Endothelial cell of hepatic sinusoid (primary cell): Measurements from ENCODE around the gene FASTK.
"Not testable (repeated sequence)": the region's sequence is repeated elsewhere in the genome, so short reads cannot be mapped to it uniquely, and the experiment has no call there.

Experiments used
- in situ Hi-C: cut with HindIII; loops from 2 replicates; pipeline ENCODE4 v1.10.0; 2017; ENCODE audit warnings: low sequenced_read_pairs

The FASTK gene

DNA sequence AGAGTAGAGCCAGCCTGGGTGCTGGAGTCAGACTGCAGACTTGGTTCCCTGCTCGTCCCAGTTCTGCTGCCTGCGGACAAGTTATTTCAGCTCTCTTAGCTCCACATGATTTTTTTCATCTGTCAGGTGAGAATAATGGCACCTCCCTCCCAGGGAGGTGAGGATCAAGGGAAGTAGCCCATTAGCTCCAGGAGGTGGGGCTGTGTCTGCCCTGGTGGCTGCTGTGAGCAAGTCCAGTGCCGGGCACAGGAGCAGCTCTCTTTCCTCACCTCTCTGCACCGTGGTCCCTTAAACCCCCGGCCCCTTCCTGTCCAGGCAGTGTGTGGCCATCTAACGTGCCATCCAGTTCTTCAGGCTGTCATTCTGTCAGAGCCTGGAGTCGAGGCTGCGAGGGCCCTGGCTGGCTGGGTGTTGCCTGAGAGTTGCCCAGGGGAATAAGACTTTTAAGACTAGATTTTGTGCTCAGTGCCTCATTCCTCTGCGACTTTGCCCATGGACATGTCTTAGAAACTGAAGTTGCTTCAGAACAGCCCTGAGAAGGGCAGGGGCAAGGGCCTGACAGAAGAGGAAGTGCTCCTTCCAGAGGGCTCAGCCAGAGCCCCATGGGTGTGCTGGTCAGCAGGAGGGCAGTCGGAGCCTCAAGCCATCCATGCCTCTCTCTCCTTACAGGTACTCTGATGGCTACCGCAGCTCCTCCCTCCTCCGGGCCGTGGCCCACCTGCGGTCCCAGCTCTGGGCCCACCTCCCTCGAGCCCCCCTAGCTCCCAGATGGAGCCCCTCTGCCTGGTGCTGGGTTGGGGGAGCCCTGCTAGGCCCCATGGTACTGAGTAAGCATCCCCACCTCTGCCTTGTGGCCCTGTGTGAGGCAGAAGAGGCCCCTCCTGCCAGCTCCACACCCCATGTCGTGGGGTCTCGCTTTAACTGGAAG, 47.4 kb downstream of the FASTK start:
- in situ Hi-C loops, result loop anchor here (5.0 kb wide), 2 partner anchors 54 to 61 kb away; partner anchors contain the start of gene AGAP3

DNA sequence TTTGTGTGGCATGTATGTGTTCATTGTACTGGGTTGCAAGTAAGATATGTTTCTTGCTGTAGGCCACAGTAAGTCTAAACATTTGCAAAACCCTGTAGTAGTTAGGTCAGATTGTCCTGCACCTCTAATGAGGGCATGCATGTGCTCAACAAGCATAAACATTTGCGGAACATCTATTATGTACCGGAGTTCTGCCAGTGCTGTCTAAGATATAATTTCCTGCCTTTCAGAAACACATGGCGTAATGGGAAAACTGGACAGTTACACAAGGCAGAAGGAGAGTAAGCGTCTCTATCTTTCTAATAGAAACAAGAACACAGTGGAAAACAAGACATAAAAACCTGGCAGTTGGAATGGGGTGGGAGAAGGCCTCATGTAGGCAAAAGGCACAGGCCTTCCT, 49.6 kb downstream of the FASTK start:
- in situ Hi-C loops, result loop anchor here (5.0 kb wide), 2 partner anchors 56 to 59 kb away; partner anchors contain the start of gene AGAP3

DNA sequence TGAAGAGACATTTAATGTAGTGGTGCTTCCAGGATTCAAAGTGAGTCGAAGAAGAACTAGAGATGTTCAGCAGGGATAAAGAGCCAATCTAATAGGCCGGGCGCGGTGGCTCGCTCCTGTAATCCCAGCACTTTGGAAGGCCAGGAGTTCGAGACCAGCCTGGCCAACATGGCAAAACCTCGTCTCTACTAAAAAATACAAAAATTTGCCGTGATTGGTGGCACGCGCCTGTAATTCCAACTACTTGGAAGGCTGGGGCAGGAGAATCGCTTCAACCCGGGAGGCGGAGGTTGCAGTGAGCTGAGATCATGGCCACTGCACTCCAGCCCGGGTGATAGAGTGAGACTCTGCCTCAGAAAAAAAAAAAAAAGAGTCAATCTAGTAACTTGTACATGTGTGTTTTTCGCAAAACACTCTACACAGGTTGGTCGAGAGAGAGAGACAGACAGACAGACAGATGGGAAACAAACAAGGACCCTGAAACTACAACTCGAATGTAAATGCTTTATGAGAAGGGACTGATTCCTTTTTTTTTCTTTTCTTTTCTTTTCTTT, 51.6 kb downstream of the FASTK start:
- in situ Hi-C loops, result no loop called here

DNA sequence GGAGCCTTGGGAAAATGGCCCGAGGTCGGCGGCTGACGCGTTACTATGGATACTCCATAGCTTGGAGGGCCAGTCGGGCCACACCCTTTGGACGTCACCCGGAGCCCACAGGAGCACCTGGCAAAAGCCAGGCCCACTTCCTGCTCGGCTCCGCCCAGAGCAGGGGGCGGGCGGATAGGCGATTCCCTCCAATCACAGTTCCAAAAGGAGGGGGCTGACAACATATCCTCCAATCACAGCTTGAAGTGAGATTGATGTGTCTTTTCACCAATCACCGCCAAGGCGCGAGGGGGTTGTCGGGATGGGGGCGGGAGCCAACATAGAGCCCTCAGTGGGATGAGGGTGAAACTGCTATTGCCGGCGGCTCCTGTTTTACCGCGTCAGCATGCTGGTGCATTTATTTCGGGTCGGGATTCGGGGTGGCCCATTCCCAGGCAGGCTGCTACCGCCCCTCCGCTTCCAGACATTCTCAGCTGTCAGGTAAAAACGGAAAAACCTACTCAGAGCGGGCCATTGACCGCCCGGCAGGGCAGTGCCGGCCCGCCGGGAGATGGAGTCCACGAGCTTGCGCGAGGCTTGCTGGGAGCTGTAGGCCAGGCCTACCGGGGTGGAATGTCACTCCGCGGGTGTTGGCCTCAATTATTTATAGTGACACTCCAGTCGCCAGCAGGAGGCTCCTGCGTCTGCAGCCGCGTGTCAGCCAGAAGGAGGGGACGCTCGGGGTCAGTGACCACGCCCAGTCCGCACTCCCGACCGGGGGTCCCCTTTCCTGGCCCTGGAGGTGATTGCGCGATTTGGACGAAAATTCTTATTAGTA, 52.3 kb downstream of the FASTK start, which contains the start of gene ABCB8:
Gene ABCB8, plus strand, starts transcription at position 320 of the 817 bp plus-strand sequence. Its CDS starts 66 bp downstream, at position 386.
- in situ Hi-C loops, result no loop called here

DNA sequence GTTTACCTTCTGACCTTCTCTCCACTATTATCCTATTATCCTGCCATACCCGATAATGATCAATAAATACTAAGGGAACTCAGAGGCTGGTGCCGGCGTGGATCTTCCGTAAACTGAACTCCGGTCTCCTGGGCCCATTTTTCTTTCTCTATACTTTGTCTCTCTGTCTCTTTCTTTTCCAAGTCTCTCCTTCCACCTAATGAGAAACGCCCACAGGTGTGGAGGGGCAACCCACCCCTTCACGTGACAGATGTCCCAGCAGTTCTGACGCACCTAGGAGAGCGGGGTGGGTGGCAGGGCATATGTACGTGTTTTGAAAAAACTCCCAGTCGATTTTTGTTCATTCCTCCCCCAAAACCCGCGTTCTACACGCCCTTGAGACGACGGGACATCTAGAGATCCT, 52.9 kb downstream of the FASTK start:
- in situ Hi-C loops, result not testable (repeated sequence)

DNA sequence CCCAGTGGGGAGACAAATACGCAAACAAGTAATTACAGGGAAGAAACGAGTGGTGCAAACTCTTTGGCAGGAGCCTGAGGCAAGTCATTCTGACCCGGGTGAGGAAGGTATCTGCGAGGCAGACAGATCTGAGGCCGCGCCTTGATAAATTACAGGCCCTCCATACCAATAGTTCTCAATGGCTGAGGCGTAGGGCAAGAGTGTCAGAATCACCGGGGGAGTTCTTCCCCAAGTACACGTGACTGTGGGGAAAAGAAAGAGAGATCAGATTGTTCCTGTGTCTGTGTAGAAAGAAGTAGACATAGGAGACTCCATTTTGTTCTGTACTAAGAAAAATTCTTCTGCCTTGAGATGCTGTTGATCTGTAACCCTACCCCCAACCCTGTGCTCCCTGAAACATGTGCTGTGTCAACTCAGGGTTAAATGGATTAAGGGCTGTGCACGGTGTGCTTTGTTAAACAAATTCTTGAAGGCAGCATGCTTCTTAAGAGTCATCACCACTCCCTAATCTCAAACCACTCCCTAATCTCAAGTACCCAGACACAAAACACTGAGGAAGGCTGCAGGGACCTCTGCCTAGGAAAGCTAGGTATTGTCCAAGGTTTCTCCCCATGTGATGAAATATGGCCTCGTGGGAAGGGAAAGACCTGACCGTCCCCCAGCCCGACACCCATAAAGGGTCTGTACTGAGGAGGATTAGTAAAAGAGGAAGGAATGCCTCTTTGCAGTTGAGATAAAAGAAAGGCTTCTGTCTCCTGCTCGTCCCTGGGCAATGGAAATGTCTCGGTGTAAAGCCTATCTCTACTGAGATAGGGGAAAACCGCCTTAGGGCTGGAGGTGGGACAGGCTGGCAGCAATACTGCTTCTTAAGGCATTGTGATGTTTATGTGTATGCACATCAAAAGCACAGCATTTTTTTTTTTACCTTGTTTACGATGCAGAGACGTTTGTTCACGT, 53.6 kb downstream of the FASTK start:
- in situ Hi-C loops, result not testable (repeated sequence)
